Liver (tissue), 9 donors: Measurements from ENCODE around the gene TACC2. TPM values are rescaled to one million over a fixed set of nuclear protein-coding genes. Genes with fewer than 3 reads are reported as not detected.

Experiments
- DNase-seq: peaks from one replicate; pipeline ENCODE4 v3.0.0-alpha.2; 2017; ENCODE audit warnings: low spot score
- H3K27ac ChIP-seq, 2 donors: one replicate each; pipeline ENCODE4 v1.7.0; 2013; ENCODE audit warnings: inconsistent platforms in 2 of 2, low read length in 2 of 2, control low read depth in 1 of 2, low read depth in 1 of 2, mild to moderate bottlenecking in 1 of 2
- H3K27me3 ChIP-seq, 4 donors: one replicate each; pipeline versions ENCODE4 v1.6.1 to v1.7.0; 2013; ENCODE audit warnings: low read length in 3 of 4, inconsistent platforms in 1 of 4, mild to moderate bottlenecking in 1 of 4, moderate library complexity in 1 of 4; ENCODE audit not compliant: control insufficient read depth in 4 of 4, insufficient read depth in 4 of 4
- H3K36me3 ChIP-seq, 4 donors: one replicate each; pipeline versions ENCODE4 v1.6.1 to v1.7.0; 2013; ENCODE audit warnings: low read length in 3 of 4, mild to moderate bottlenecking in 3 of 4, low read depth in 1 of 4, moderate library complexity in 1 of 4; ENCODE audit not compliant: control insufficient read depth in 4 of 4, insufficient read depth in 3 of 4
- H3K4me1 ChIP-seq, 4 donors: one replicate each; pipeline versions ENCODE4 v1.6.1 to v1.7.0; 2013; ENCODE audit warnings: low read length in 3 of 4, mild to moderate bottlenecking in 3 of 4, moderate library complexity in 1 of 4; ENCODE audit not compliant: control insufficient read depth in 4 of 4, insufficient read depth in 4 of 4
- H3K4me3 ChIP-seq, 3 donors: one replicate each; pipeline versions ENCODE4 v1.6.1 to v1.7.0; 2013; ENCODE audit warnings: low read length in 3 of 3, control low read depth in 1 of 3, low read depth in 1 of 3, mild to moderate bottlenecking in 1 of 3
- H3K9ac ChIP-seq, 2 donors: one replicate each; pipeline ENCODE4 v1.7.0; 2013; ENCODE audit warnings: low read length in 2 of 2, mild to moderate bottlenecking in 2 of 2, moderate library complexity in 2 of 2, control low read depth in 1 of 2, low read depth in 1 of 2
- H3K9me3 ChIP-seq, 4 donors: one replicate each; pipeline versions ENCODE4 v1.6.1 to v1.7.0; 2013; ENCODE audit warnings: low read length in 3 of 4; ENCODE audit not compliant: control insufficient read depth in 4 of 4
- EGR1 ChIP-seq, 2 donors: IDR thresholded peaks; 2 replicates each; pipeline ENCODE4 v1.6.1; 2016 to 2018; ENCODE audit warnings: antibody characterized with exemption in 2 of 2, low read depth in 2 of 2
- FOXA1 ChIP-seq: IDR thresholded peaks from 2 replicates; pipeline ENCODE4 v1.6.1; 2016; ENCODE audit warnings: antibody characterized with exemption
- FOXA2 ChIP-seq: IDR thresholded peaks from 2 replicates; pipeline ENCODE4 v1.6.1; 2016; ENCODE audit warnings: antibody characterized with exemption
- GABPA ChIP-seq, 2 donors: IDR thresholded peaks in 1 of 2; conservative IDR thresholded peaks in 1 of 2; 2 replicates each; pipeline ENCODE4 v1.6.1; 2016; ENCODE audit warnings: antibody characterized with exemption in 2 of 2, mild to moderate bottlenecking in 1 of 2, moderate library complexity in 1 of 2
- HNF4A ChIP-seq, 2 donors: conservative IDR thresholded peaks; 2 replicates each; pipeline ENCODE4 v1.6.1; 2016; ENCODE audit warnings: antibody characterized with exemption in 2 of 2, mild to moderate bottlenecking in 2 of 2
- HNF4G ChIP-seq: IDR thresholded peaks from 2 replicates; pipeline ENCODE4 v1.6.1; 2016; ENCODE audit warnings: antibody characterized with exemption
- JUND ChIP-seq, 2 donors: IDR thresholded peaks; 2 replicates each; pipeline ENCODE4 v1.6.1; 2016; ENCODE audit warnings: antibody characterized with exemption in 2 of 2
- NR2F2 ChIP-seq: IDR thresholded peaks from 2 replicates; pipeline ENCODE4 v1.6.1; 2016; ENCODE audit warnings: antibody characterized with exemption
- RAD21 ChIP-seq, 2 donors: IDR thresholded peaks; 2 replicates each; pipeline ENCODE4 v1.6.1; 2016; ENCODE audit warnings: antibody characterized with exemption in 2 of 2, mild to moderate bottlenecking in 2 of 2
- RXRA ChIP-seq, 2 donors: IDR thresholded peaks; 2 replicates each; pipeline ENCODE4 v1.6.1; 2017 to 2018; ENCODE audit warnings: antibody characterized with exemption in 2 of 2, mild to moderate bottlenecking in 1 of 2
- SP1 ChIP-seq: IDR thresholded peaks from 2 replicates; pipeline ENCODE4 v1.6.1; 2018; ENCODE audit warnings: antibody characterized with exemption, mild to moderate bottlenecking
- TAF1 ChIP-seq: conservative IDR thresholded peaks from 2 replicates; pipeline ENCODE4 v1.6.1; 2016; ENCODE audit warnings: antibody characterized with exemption, mild to moderate bottlenecking
- YY1 ChIP-seq: IDR thresholded peaks from 2 replicates; pipeline ENCODE4 v1.6.1; 2016; ENCODE audit warnings: antibody characterized with exemption, mild to moderate bottlenecking
- WGBS: extraction: QIAGEN DNeasy Blood & Tissue Kit; methylation state at CpG from one replicate; pipeline ENCODE4 v1.1.7; 2013; 5-methylcytosine and 5-hydroxymethylcytosine counted together
- polyA plus RNA-seq, 2 donors: library from polyadenylated mRNA; stranded (reverse) in 1 of 2; unstranded in 1 of 2; fragments of 200-250 nt in 1 of 2; fragments of >200 nt in 1 of 2; fragmentation: Nextera tagmentation in 1 of 2; extraction: Ambion mirVana in 1 of 2; gene quantifications; one replicate each; pipeline versions ENCODE4 v1.2.1 to v1.2.3, GENCODE V29; 2013 to 2015
- total RNA-seq, 2 donors: library from RNA; depleted of rRNA; stranded (reverse); fragments of >200 nt; gene quantifications; one replicate each; pipeline ENCODE4 v1.2.3, GENCODE V29; 2014
- TF ChIP-seq, protein P1 (sequence below): IDR thresholded peaks from 2 replicates; pipeline ENCODE4 v1.6.1; 2016; ENCODE audit warnings: antibody characterized with exemption
- TF ChIP-seq, protein P2 (sequence below): IDR thresholded peaks from 2 replicates; pipeline ENCODE4 v1.6.1; 2016; ENCODE audit warnings: antibody characterized with exemption, mild to moderate bottlenecking
- TF ChIP-seq, protein P3 (sequence below): IDR thresholded peaks from 2 replicates; pipeline ENCODE4 v1.6.1; 2016; ENCODE audit warnings: antibody characterized with exemption
- TF ChIP-seq, protein P4 (sequence below): IDR thresholded peaks from 2 replicates; pipeline ENCODE4 v1.6.1; 2016; ENCODE audit warnings: antibody characterized with exemption
- TF ChIP-seq, protein P5 (sequence below): fragments of 150-350 bp; IDR thresholded peaks from 2 replicates; pipeline ENCODE4 v1.5.1; 2017; ENCODE audit warnings: improper control_type of control experiment, low read depth, low read length; ENCODE audit not compliant: missing input control
- donor health status: healthy.
- donor health status: healthy.
- donor health status: healthy.
- donor health status: healthy.
- donor health status: healthy.

TACC2 gene
- total and polyA plus RNA-seq, 4 donors: 1.5 to 9.1 (median 7.8) TPM

DNA sequence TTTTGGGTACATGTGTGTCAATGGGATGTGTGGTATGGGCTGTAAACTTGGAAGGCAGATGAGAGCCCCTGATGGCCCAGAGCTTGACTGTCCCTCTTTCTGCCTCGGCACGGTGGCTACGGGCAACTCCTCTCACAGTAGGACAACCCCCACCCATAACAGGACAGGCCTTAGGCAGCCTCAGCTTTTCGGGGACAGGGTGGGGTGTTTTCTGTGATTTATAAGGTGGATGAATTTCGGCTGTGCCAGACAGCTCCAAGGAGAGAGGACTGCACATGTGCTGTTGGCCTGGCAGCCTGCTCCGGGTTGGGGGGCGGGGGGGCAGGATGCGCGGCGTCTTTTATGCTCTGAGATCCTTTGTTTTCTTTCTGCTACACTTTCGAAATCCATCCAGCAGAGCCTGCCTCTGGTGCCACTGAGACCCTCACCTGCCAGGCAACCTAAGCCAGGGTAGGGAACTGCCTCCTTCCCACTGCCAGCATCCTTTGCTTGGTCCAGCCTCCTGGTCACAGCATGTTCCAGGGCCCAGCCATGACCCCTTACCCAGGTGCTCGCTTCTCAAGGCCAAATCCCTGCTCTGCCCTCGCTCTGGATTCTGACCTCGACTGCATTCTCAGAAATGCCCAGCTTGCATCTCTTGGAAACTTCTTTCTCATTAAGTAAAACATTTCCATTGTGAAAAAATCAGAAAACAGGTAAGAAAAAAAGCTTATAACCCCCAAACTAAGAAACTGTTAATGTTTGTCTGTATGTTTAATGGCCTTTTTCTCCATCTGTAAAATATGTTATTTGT lies 266.7 kb downstream of the TACC2 start:
- no peak for DNase-seq
- TF ChIP-seq, protein P1, sequence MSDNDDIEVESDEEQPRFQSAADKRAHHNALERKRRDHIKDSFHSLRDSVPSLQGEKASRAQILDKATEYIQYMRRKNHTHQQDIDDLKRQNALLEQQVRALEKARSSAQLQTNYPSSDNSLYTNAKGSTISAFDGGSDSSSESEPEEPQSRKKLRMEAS: no peak
- TF ChIP-seq GABPA (IDR thresholded peaks at IDR 0.05 in 1 of 2, conservative IDR thresholded peaks at IDR 0.05 in 1 of 2): no peak
- TF ChIP-seq HNF4G: no peak
- TF ChIP-seq, protein P2, sequence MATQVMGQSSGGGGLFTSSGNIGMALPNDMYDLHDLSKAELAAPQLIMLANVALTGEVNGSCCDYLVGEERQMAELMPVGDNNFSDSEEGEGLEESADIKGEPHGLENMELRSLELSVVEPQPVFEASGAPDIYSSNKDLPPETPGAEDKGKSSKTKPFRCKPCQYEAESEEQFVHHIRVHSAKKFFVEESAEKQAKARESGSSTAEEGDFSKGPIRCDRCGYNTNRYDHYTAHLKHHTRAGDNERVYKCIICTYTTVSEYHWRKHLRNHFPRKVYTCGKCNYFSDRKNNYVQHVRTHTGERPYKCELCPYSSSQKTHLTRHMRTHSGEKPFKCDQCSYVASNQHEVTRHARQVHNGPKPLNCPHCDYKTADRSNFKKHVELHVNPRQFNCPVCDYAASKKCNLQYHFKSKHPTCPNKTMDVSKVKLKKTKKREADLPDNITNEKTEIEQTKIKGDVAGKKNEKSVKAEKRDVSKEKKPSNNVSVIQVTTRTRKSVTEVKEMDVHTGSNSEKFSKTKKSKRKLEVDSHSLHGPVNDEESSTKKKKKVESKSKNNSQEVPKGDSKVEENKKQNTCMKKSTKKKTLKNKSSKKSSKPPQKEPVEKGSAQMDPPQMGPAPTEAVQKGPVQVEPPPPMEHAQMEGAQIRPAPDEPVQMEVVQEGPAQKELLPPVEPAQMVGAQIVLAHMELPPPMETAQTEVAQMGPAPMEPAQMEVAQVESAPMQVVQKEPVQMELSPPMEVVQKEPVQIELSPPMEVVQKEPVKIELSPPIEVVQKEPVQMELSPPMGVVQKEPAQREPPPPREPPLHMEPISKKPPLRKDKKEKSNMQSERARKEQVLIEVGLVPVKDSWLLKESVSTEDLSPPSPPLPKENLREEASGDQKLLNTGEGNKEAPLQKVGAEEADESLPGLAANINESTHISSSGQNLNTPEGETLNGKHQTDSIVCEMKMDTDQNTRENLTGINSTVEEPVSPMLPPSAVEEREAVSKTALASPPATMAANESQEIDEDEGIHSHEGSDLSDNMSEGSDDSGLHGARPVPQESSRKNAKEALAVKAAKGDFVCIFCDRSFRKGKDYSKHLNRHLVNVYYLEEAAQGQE: no peak
- no peak for TF ChIP-seq TAF1
- no peak for TF ChIP-seq JUND (IDR thresholded peaks at IDR 0.05)
- no peak for TF ChIP-seq FOXA2
- TF ChIP-seq, protein P3, sequence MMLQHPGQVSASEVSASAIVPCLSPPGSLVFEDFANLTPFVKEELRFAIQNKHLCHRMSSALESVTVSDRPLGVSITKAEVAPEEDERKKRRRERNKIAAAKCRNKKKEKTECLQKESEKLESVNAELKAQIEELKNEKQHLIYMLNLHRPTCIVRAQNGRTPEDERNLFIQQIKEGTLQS: no peak
- no peak for TF ChIP-seq NR2F2
- TF ChIP-seq HNF4A (conservative IDR thresholded peaks at IDR 0.05): no peak
- TF ChIP-seq RAD21 (IDR thresholded peaks at IDR 0.05): no peak
- no peak for TF ChIP-seq FOXA1
- no peak for TF ChIP-seq YY1
- 91% methylated on average over 14 of the region's 14 CpGs for WGBS

DNA sequence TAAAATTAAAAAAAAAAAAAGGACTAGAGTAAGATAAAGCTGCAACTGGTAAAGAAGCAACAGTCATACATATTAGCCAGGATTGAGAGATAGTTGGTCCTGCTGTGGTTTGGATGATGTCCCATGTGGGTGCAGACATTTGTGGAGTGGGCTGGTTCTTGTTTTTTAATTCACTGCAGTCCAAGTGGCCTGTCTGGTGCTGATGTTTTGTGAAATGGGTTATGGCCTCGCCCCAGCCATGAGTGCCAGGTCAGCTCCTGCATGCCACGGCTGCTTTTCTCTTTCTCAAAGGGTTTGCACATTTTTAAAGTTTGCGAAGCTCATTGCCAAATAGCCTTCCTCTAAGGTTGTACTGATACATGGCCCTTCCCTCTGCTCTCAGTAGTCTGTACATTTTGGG lies 268.1 kb downstream of the TACC2 start:
- Histone ChIP-seq H3K9ac (no peak overlapping the region), H3K4me1 (no peaks in the 10 kb centered on the region), H3K4me3 (no peak overlapping the region), H3K27ac (no peak overlapping the region), H3K36me3 (peaks cover 2 to 3% (median 2%) of the 10 kb centered on the region in 4 donors), H3K27me3 (no peaks in the 10 kb centered on the region), H3K9me3 (peaks cover 0 to 3% (median 0%) of the 10 kb centered on the region in 4 donors)
- TF ChIP-seq EGR1 (IDR thresholded peaks at IDR 0.05; ENCODE audit: low read depth in 2 of 2) (no peak), NR2F2 (no peak), SP1 (no peak), RAD21 (IDR thresholded peaks at IDR 0.05) (no peak), RXRA (IDR thresholded peaks at IDR 0.05) (no peak), HNF4G (no peak), JUND (IDR thresholded peaks at IDR 0.05) (no peak), TAF1 (no peak), YY1 (no peak), FOXA2 (no peak), FOXA1 (no peak), GABPA (IDR thresholded peaks at IDR 0.05 in 1 of 2, conservative IDR thresholded peaks at IDR 0.05 in 1 of 2) (no peak), HNF4A (conservative IDR thresholded peaks at IDR 0.05) (no peak)
- TF ChIP-seq, protein P4, sequence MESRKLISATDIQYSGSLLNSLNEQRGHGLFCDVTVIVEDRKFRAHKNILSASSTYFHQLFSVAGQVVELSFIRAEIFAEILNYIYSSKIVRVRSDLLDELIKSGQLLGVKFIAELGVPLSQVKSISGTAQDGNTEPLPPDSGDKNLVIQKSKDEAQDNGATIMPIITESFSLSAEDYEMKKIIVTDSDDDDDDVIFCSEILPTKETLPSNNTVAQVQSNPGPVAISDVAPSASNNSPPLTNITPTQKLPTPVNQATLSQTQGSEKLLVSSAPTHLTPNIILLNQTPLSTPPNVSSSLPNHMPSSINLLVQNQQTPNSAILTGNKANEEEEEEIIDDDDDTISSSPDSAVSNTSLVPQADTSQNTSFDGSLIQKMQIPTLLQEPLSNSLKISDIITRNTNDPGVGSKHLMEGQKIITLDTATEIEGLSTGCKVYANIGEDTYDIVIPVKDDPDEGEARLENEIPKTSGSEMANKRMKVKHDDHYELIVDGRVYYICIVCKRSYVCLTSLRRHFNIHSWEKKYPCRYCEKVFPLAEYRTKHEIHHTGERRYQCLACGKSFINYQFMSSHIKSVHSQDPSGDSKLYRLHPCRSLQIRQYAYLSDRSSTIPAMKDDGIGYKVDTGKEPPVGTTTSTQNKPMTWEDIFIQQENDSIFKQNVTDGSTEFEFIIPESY: no peak
- TF ChIP-seq, protein P5, sequence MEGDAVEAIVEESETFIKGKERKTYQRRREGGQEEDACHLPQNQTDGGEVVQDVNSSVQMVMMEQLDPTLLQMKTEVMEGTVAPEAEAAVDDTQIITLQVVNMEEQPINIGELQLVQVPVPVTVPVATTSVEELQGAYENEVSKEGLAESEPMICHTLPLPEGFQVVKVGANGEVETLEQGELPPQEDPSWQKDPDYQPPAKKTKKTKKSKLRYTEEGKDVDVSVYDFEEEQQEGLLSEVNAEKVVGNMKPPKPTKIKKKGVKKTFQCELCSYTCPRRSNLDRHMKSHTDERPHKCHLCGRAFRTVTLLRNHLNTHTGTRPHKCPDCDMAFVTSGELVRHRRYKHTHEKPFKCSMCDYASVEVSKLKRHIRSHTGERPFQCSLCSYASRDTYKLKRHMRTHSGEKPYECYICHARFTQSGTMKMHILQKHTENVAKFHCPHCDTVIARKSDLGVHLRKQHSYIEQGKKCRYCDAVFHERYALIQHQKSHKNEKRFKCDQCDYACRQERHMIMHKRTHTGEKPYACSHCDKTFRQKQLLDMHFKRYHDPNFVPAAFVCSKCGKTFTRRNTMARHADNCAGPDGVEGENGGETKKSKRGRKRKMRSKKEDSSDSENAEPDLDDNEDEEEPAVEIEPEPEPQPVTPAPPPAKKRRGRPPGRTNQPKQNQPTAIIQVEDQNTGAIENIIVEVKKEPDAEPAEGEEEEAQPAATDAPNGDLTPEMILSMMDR: no peak
- TF ChIP-seq, protein P3: no peak
- TF ChIP-seq, protein P2: no peak
- DNase-seq: no peak
- WGBS: 98% methylated on average over 3 of the region's 3 CpGs

More for the DNA sequence above, 266.7 kb downstream of the TACC2 start:
- no peak overlapping the region for H3K4me3 ChIP-seq
- H3K9ac ChIP-seq: no peak overlapping the region
- no peak overlapping the region for H3K27ac ChIP-seq
- H3K36me3 ChIP-seq: peaks cover 2 to 3% (median 2%) of the 10 kb centered on the region in 4 donors
- no peaks in the 10 kb centered on the region for H3K27me3 ChIP-seq
- H3K4me1 ChIP-seq: no peaks in the 10 kb centered on the region
- H3K9me3 ChIP-seq: no peaks in the 10 kb centered on the region
